Activated T-cell treated with anti-CD3 and anti-CD28 coated beads for 24 hours (primary cell): ENCODE data around the gene ZNF626.
"Not testable (repeated sequence)": the region's sequence is repeated elsewhere in the genome, so short reads cannot be mapped to it uniquely, and the experiment has no call there.

ENCODE experiments used
- DNase-seq: peaks from one replicate; pipeline ENCODE4 v3.0.0-alpha.2; 2020; ENCODE audit warnings: low read depth

ZNF626 gene

GRCh38 chr19:20661150-20661819 lies at the start of gene ZNF626:
Gene ZNF626 (minus strand): TSS chr19:20661571. CDS start chr19:20661446, 125 bp downstream.
- DNase-seq, result peak; percentile 89

GRCh38 chr19:20669263-20669662 lies 7.9 kb upstream of the ZNF626 start:
- DNase-seq, result no peak

GRCh38 chr19:20667281-20667680 lies 5.9 kb upstream of the ZNF626 start:
- DNase-seq, result no peak

GRCh38 chr19:20664901-20665781 lies 3.8 kb upstream of the ZNF626 start:
- no peak for DNase-seq

GRCh38 chr19:20664475-20664874 lies 3.1 kb upstream of the ZNF626 start:
- DNase-seq, result not testable (repeated sequence)

GRCh38 chr19:20662421-20663105 lies 1.2 kb upstream of the ZNF626 start:
- DNase-seq, result no peak

- no peak for DNase-seq
Observed at GRCh38 chr19:20660473-20661140, 764 bp downstream of the ZNF626 start.

- no peak for DNase-seq
Observed at GRCh38 chr19:20640545-20640944, 20.8 kb downstream of the ZNF626 start.

- no peak for DNase-seq
Observed at GRCh38 chr19:20640023-20640422, 21.3 kb downstream of the ZNF626 start.

GRCh38 chr19:20624560-20624959 lies 36.8 kb downstream of the ZNF626 start:
- not testable (repeated sequence) for DNase-seq

GRCh38 chr19:20616071-20616470 lies 45.3 kb downstream of the ZNF626 start:
- DNase-seq, result no peak

GRCh38 chr19:20614971-20615370 lies 46.4 kb downstream of the ZNF626 start:
- DNase-seq, result not testable (repeated sequence)

GRCh38 chr19:20612711-20613316 lies 48.6 kb downstream of the ZNF626 start:
- DNase-seq, result no peak

GRCh38 chr19:20611866-20612265 lies 49.5 kb downstream of the ZNF626 start:
- DNase-seq, result no peak

- no peak for DNase-seq
Observed at GRCh38 chr19:20607943-20608342, 53.4 kb downstream of the ZNF626 start.
